ENCODE data around the gene SMARCA2.

The SMARCA2 gene

GRCh38 chr9:2015581-2016407 is 647 bp downstream of the SMARCA2 start:
- DNase-seq (ENCODE audit: low read depth): peak; percentile 52

DNA sequence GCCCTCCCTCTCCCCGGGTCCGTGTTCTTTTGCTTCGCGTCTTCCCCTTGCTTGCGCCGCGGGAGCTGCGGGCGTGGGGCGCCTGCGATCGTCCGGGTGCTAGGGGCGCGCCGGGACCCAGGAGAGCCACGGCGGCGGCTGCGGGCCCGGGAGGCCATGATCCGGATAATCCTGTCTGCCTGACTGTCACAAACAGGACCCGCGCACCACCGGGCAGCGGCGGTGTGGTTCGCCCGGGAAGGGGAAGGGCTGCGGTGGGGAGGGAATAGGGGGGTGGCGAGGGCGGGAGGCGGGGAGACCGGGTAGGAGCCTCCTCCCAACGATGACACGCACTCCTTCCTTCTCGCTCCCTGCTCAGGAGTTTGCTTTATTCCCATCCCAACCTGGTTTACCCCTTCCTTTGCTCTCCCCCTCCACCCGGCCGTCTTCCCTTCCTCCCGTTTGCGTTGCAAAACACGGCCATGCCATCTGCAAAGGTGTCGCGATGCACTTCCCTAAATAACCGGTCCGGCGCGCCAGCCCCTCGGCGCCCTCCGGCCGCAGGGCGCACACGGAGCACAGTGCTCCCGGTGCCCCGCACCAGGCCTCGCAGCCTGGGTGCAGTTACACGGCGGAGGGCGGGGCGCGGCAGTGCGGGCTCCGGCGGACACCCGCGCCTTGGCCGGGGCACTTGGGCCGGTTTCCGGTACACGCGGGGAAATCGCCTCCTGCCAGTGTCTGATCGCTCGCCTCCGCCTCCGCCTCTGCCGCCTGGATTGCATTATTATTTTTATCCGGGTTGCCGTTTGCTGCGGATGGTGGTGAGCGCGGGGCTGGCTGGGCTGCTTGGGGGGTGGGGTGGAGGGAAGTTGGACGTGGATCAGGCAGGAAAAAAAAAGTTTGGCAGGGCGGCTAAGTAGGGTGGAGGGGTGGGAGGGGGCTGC is 1.5 kb downstream of the SMARCA2 start:
- DNase-seq (ENCODE audit: low read depth): peak; percentile 83

DNA sequence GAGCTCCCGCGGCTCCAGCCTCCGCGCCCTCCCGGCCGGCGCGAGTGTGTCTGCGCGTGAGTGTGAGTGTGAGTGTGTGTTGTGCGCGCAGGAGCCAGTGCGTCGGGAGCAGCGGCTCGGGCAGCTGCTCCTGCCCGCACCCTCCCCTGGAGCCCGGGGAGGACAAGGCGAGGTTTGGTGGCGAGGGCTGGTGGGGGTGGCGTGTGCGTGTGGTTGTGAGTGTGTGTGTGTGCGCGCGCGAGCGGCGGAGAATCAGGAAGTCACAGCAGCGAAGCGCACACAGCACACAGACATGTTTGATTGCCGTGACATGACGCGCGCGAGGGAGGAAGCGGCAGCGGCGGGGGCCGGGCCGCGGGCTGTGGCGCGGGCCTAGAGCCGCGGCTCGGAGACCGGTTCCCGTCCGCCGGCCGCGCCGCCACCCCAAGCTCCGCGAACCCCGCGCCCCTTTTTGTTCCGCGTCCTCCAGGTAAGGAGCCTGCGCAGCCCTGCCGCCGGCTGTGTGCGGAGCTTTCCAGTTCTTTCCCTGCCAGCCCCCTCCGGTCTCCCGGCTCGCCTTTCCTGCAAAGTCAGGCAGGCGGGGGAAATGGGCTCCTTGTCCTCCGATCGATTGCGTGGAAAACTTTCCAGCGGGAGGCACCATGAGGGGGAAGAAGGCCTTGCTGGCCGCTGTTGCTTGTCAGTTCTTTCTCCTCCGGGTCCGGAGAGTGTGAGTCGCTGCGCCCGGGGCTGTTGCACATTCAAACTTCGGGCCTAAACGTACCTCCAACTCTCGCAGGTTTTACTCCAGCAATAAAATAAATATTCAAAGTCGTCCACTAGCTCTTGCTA is 2.4 kb downstream of the SMARCA2 start:
- peak; percentile 86 for DNase-seq (ENCODE audit: low read depth)

DNA sequence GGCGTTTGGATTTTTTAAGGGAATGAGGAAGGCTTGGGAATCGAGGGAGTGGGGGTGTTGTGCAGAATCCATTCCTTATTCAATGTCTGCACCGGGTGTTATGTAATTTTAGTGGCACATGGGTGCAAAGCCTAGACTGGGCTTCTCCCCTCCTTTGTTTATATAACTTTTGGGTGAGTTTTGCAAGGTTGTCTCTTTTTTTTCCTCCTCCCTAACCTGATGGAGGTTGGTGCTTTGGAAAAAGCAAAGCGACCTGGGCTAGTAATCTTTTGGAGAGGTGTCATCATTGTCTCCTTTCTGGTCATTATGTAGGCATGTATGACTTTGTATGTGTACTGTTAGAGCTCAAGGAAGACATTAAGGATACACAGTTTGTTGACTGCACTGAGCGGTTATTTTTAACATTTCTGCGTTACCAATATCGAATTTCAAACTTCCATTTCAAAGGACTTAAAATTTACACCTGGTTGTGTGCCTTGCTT is 3.1 kb downstream of the SMARCA2 start:
- DNase-seq (ENCODE audit: low read depth): no peak

- DNase-seq (ENCODE audit: low read depth): no peak
These were observed 3.8 kb downstream of the SMARCA2 start for GRCh38 chr9:2018764-2019558.

DNA sequence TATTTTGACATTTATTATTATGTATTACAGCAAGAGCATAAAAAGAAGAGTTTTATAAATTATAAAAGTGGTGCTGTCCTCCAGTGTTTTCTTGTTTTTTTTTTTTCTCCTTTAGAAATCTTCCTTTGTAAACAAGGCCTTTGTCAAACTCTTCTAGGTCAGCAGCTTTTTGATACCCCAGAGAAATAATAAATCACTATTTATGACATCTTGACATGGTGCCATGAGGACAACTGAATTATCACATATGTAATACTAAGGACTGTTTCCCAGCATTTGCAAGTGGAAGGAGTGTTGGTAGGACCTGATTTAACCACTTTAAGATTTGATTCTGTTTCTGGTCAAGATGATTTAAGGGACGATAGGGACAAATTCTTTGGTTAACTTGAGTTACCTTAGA is 4.6 kb downstream of the SMARCA2 start:
- no peak for DNase-seq (ENCODE audit: low read depth)

GRCh38 chr9:2021731-2022130 is 6.6 kb downstream of the SMARCA2 start:
- DNase-seq (ENCODE audit: low read depth): no peak

- DNase-seq (ENCODE audit: low read depth): peak; percentile 64
These were observed 7.4 kb downstream of the SMARCA2 start for GRCh38 chr9:2022560-2022959.

DNA sequence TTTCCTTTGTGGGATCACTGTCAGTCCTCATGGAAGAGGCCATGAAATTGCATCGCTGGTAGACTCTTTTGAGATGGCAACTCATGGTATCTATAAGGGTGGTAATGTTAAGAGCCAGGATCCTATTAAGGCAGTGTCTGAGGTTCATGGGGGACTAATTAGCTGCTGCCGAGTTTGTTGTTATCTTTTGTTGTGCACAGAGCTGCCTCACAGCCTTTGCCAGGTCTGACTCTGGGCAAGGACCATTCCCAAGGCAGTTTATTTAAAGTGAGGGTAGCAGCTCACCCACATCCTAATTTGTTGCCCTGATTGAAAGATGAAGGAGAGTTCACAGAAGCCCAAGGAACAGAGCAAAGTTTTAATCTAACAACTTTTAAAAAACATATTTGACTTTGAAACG is 7.9 kb downstream of the SMARCA2 start:
- no peak for DNase-seq (ENCODE audit: low read depth)

DNA sequence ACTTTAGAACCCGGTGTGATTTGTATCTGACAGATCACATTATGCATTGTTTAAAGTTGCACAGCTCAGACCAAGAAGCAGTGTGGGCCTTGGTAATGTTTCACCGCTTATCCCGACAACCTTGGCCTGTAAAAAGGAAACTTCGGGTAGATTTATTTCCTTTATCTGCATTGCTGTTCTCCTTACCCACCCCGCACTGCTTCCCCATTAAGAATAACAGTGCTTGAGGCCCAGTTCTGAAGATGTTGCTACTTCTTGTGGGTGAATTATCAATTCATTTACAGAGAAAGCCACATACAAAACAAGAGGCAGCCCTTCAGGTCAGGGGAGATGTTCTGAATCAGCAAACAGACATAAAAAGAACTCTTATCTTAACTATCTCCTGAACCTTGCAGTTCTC is 8.4 kb downstream of the SMARCA2 start:
- no peak for DNase-seq (ENCODE audit: low read depth)

GRCh38 chr9:2024888-2025782 is 10.0 kb downstream of the SMARCA2 start:
- peak; percentile 38 for DNase-seq (ENCODE audit: low read depth)

DNA sequence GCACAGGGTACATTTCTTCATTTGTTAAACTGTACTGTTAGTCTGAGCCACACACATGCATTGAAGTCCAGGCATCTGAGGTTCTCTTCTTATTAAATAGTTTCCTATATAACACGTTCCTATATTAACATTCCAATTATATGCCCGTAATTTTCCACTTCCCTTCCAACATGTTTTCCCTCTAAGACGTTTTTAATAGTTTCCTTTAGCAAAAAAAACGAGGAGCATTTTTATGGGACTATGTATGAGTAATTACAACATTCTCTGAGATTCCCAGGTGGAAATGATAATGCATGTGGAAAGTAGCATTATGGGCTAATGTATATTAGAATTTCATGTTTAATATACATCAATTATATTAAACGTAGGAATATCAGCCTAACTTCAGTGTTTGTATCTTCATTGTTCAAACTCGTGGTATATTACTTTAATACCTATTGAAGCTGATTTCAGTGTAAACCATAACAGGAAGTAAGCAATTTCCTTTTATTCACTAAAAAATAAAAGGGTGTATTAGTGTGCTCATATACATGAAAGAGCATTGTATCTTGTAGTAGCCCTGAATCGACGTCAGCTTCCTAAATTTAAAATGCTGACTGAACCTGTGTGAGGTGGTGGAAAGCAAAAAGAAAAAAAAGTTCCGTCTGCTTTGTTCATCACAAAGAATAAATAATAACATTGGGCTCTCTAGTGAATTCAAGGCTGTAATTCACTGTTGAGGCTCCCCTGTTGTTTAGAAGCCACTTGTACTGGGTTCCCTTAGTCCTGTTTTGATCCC is 11.3 kb downstream of the SMARCA2 start:
- DNase-seq (ENCODE audit: low read depth): peak; percentile 57

GRCh38 chr9:2027543-2028160 is 12.5 kb downstream of the SMARCA2 start:
- DNase-seq (ENCODE audit: low read depth): no peak

- DNase-seq (ENCODE audit: low read depth): no peak
These were observed 13.7 kb downstream of the SMARCA2 start for GRCh38 chr9:2028888-2029287.

GRCh38 chr9:2029666-2030170 is 14.6 kb downstream of the SMARCA2 start:
- no peak for DNase-seq (ENCODE audit: low read depth)

GRCh38 chr9:2032234-2032633 is 17.1 kb downstream of the SMARCA2 start:
- DNase-seq (ENCODE audit: low read depth): no peak

DNA sequence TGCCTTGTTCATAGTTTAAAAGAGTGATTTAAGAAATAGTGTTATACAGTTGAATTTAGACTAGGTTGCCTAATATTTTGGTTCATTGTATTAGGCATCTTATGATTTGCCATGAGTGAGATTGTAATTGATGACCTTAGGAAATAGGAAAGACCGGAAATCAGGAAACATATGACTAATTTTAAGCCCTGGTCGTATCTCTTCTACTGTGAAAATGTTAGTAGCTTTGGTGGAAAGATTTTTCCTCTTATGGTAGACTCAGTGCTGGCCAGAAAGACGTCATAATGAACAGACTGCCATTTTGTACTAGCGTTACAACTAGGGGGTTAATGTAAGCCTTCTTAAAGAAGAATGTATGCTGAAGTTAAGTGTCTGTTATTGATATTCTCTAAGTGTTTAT is 21.7 kb downstream of the SMARCA2 start:
- no peak for DNase-seq (ENCODE audit: low read depth)

GRCh38 chr9:2039294-2040180 is 24.4 kb downstream of the SMARCA2 start:
- no peak for DNase-seq (ENCODE audit: low read depth)

Data from EH (cell line).